Adrenal gland (tissue), 12 donors: ENCODE results near the gene INO80. TPM values are rescaled to one million over a fixed set of nuclear protein-coding genes. Genes with fewer than 3 reads are reported as not detected.

Experiments used
- DNase-seq, 7 donors: peaks; one replicate each; pipeline ENCODE4 v3.0.0-alpha.2; 2019 to 2020
- H3K27ac ChIP-seq, 5 donors: fragments of 200-600 bp; sonication (generic) in 4 of 5; 1 replicate in 3 of 5; 2 replicates in 2 of 5; pipeline versions ENCODE4 v1.5.1 to v1.8.0; 2016 to 2020; ENCODE audit warnings: mild to moderate bottlenecking in 1 of 5
- H3K27me3 ChIP-seq: fragments of 200-600 bp; 2 replicates; pipeline ENCODE4 v1.8.0; 2021
- H3K36me3 ChIP-seq, 2 donors: fragments of 200-600 bp; replicated peaks in 1 of 2; 1 replicate in 1 of 2; 2 replicates in 1 of 2; pipeline versions ENCODE4 v1.5.1 to v1.8.0; 2018 to 2022
- H3K4me1 ChIP-seq, 2 donors: fragments of 200-600 bp; replicated peaks in 1 of 2; 1 replicate in 1 of 2; 2 replicates in 1 of 2; pipeline versions ENCODE4 v1.5.1 to v1.8.0; 2018 to 2021
- H3K4me3 ChIP-seq, 4 donors: fragments of 200-600 bp; sonication (generic) in 3 of 4; one replicate each; pipeline ENCODE4 v1.5.1; 2016 to 2018
- H3K9me3 ChIP-seq, 3 donors: fragments of 200-600 bp; sonication (generic) in 1 of 3; replicated peaks in 1 of 3; 1 replicate in 2 of 3; 2 replicates in 1 of 3; pipeline versions ENCODE4 v1.5.1 to v1.8.0; 2016 to 2021
- CTCF ChIP-seq, 6 experiments: fragments of 450-650 bp in 4 of 6; fragments of 200-600 bp in 2 of 6; sonication (generic) in 1 of 6; IDR thresholded peaks; 1 replicate in 5 of 6; 2 replicates in 1 of 6; pipeline versions ENCODE4 v1.5.1 to v1.8.0; 2016 to 2021; ENCODE audit warnings: antibody characterized with exemption in 6 of 6, mild to moderate bottlenecking in 2 of 6, moderate library complexity in 1 of 6
- POLR2A ChIP-seq, 2 donors: fragments of 450-650 bp; IDR thresholded peaks; one replicate each; pipeline ENCODE4 v1.6.1; 2017; ENCODE audit warnings: antibody characterized with exemption in 2 of 2, mild to moderate bottlenecking in 2 of 2, moderate library complexity in 1 of 2
- WGBS, 4 donors: extraction: QIAGEN DNeasy Blood & Tissue Kit in 2 of 4; methylation state at CpG; one replicate each; pipeline versions ENCODE4 v1.1.5 to v1.1.7; 2013 to 2017; 5-methylcytosine and 5-hydroxymethylcytosine counted together
- intact Hi-C, 2 donors: fragments of 100-400 bp; cut with DNase I; formaldehyde crosslinking; loops; one replicate each; pipeline versions ENCODE4 v1.14.1 to v1.15.0; 2022 to 2023
- polyA plus RNA-seq, 3 donors: library from polyadenylated mRNA; stranded (reverse); fragments of 200-250 nt in 2 of 3; fragments of 350-450 nt in 1 of 3; fragmentation: Illumina TruSeq in 1 of 3; extraction: RNeasy Lipid Tissue Mini Kit (QIAGEN cat#74804) in 1 of 3; gene quantifications; one replicate each; pipeline ENCODE4 v1.2.3, GENCODE V29; 2013 to 2014
- total RNA-seq, 9 donors: library from RNA; depleted of rRNA in 4 of 9; stranded (reverse); fragments of >200 nt in 4 of 9; fragments of 120-200 nt in 1 of 9; fragmentation: NEBNext Ultra II Directional in 1 of 9; extraction: Animal tissue kit (Norgen Biotek cat#: 25700) in 1 of 9; gene quantifications; one replicate each; pipeline versions ENCODE4 v1.1.0 to v1.2.4, GENCODE V29; 2013 to 2023
- donor health status: healthy with polysubstance abuse.
- donor health status: Bipolar disorder and iron deficiency.
- donor health status: DM: yes; HTN: yes; CAD: no.
- donor health status: DM: no; HTN: no; CAD: no.
- donor health status: DM: no; HTN: no; CAD: no.
- donor health status: DM: yes; HTN: yes; CAD: no.

The INO80 gene
- total and polyA plus RNA-seq, 12 donors = 5.4 to 25.0 (median 17.7) TPM

GRCh38 chr15:41073028-41073427, 43.1 kb downstream of the INO80 start:
- H3K4me1 ChIP-seq = no peaks in the 10 kb centered on the region
- no peaks in the 10 kb centered on the region for H3K9me3 ChIP-seq
- intact Hi-C loops = no loop called here
- TF ChIP-seq POLR2A (IDR thresholded peaks at IDR 0.05) (no peak), CTCF (IDR thresholded peaks at IDR 0.05) (no peak)
- no peak for DNase-seq
- H3K27me3 ChIP-seq = no peaks in the 10 kb centered on the region
- peaks cover 0 to 71% of the 10 kb centered on the region in 2 donors for H3K36me3 ChIP-seq
- H3K27ac ChIP-seq = no peak overlapping the region
- H3K4me3 ChIP-seq = no peak overlapping the region
- 93 to 97% (median 95%) methylated on average over 3 of the region's 3 CpGs for WGBS, 4 donors

GRCh38 chr15:41072013-41072412, 44.1 kb downstream of the INO80 start:
- H3K36me3 ChIP-seq = peaks cover 0 to 73% of the 10 kb centered on the region in 2 donors
- WGBS, 4 donors = 82 to 90% (median 83%) methylated on average over 3 of the region's 3 CpGs
- no peak for DNase-seq
- H3K9me3 ChIP-seq = no peaks in the 10 kb centered on the region
- H3K27ac ChIP-seq = no peak overlapping the region
- H3K4me3 ChIP-seq = no peak overlapping the region
- intact Hi-C loops = no loop called here
- TF ChIP-seq CTCF (IDR thresholded peaks at IDR 0.05) (no peak), POLR2A (IDR thresholded peaks at IDR 0.05) (no peak)
- H3K4me1 ChIP-seq = no peaks in the 10 kb centered on the region
- no peaks in the 10 kb centered on the region for H3K27me3 ChIP-seq

- Histone ChIP-seq H3K4me1 (no peaks in the 10 kb centered on the region), H3K4me3 (no peak overlapping the region), H3K9me3 (peaks cover 0 to 9% (median 0%) of the 10 kb centered on the region in 3 donors), H3K27me3 (no peaks in the 10 kb centered on the region), H3K27ac (no peak overlapping the region), H3K36me3 (peaks cover 0 to 58% of the 10 kb centered on the region in 2 donors)
- intact Hi-C loops = no loop called here
- 95 to 96% (median 96%) methylated on average over 7 of the region's 7 CpGs for WGBS, 4 donors
- no peak for DNase-seq
- TF ChIP-seq CTCF (IDR thresholded peaks at IDR 0.05) (no peak), POLR2A (IDR thresholded peaks at IDR 0.05) (no peak)
These were observed 49.6 kb downstream of the INO80 start for GRCh38 chr15:41066516-41066915.

GRCh38 chr15:41061667-41062066, 54.4 kb downstream of the INO80 start:
- intact Hi-C loops = no loop called here
- no peaks in the 10 kb centered on the region for H3K27me3 ChIP-seq
- H3K9me3 ChIP-seq = peaks cover 0 to 10% (median 0%) of the 10 kb centered on the region in 3 donors
- 95 to 100% (median 98%) methylated on average over 2 of the region's 2 CpGs for WGBS, 4 donors
- no peak overlapping the region for H3K27ac ChIP-seq
- TF ChIP-seq POLR2A (IDR thresholded peaks at IDR 0.05) (no peak), CTCF (IDR thresholded peaks at IDR 0.05) (no peak)
- H3K4me3 ChIP-seq = no peak overlapping the region
- no peaks in the 10 kb centered on the region for H3K4me1 ChIP-seq
- peaks cover 0 to 45% of the 10 kb centered on the region in 2 donors for H3K36me3 ChIP-seq
- no peak for DNase-seq
